ENCODE results near the gene PLEKHA7.
"Not testable (repeated sequence)": the region's sequence is repeated elsewhere in the genome, so short reads cannot be mapped to it uniquely, and the experiment has no call there.

The PLEKHA7 gene

GRCh38 chr11:17004486-17005148 is 9.6 kb downstream of the PLEKHA7 start:
- DNase-seq = no peak

- no peak for DNase-seq
Measured at GRCh38 chr11:17003426-17003825, 10.8 kb downstream of the PLEKHA7 start.

GRCh38 chr11:17002543-17002942 is 11.7 kb downstream of the PLEKHA7 start:
- DNase-seq = no peak

- no peak for DNase-seq
Measured at GRCh38 chr11:17001806-17002205, 12.4 kb downstream of the PLEKHA7 start.

- DNase-seq = no peak
Measured at GRCh38 chr11:17000987-17001386, 13.2 kb downstream of the PLEKHA7 start.

GRCh38 chr11:17000253-17000652 is 14.0 kb downstream of the PLEKHA7 start:
- DNase-seq = not testable (repeated sequence)

GRCh38 chr11:16999116-16999515 is 15.1 kb downstream of the PLEKHA7 start:
- no peak for DNase-seq

- DNase-seq = no peak
Measured at GRCh38 chr11:16997624-16998023, 16.6 kb downstream of the PLEKHA7 start.

GRCh38 chr11:16993495-16993894 is 20.7 kb downstream of the PLEKHA7 start:
- no peak for DNase-seq

GRCh38 chr11:16992846-16993245 is 21.4 kb downstream of the PLEKHA7 start:
- no peak for DNase-seq

GRCh38 chr11:16989554-16989953 is 24.7 kb downstream of the PLEKHA7 start:
- DNase-seq = no peak

- no peak for DNase-seq
Measured at GRCh38 chr11:16987205-16987568, 27.0 kb downstream of the PLEKHA7 start.

- DNase-seq = peak; percentile 67
Measured at GRCh38 chr11:16986434-16987204, 27.6 kb downstream of the PLEKHA7 start.

- DNase-seq = no peak
Measured at GRCh38 chr11:16985297-16985696, 28.9 kb downstream of the PLEKHA7 start.

- DNase-seq = no peak
Measured at GRCh38 chr11:16984229-16984628, 30.0 kb downstream of the PLEKHA7 start.

GRCh38 chr11:16982809-16983208 is 31.4 kb downstream of the PLEKHA7 start:
- no peak for DNase-seq

GRCh38 chr11:16982256-16982671 is 31.9 kb downstream of the PLEKHA7 start:
- DNase-seq = no peak

- DNase-seq = no peak
Measured at GRCh38 chr11:16981651-16982194, 32.5 kb downstream of the PLEKHA7 start.

GRCh38 chr11:16979703-16980622 is 34.3 kb downstream of the PLEKHA7 start:
- no peak for DNase-seq

- no peak for DNase-seq
Measured at GRCh38 chr11:16977994-16978315, 36.3 kb downstream of the PLEKHA7 start.

- no peak for DNase-seq
Measured at GRCh38 chr11:16977136-16977993, 36.8 kb downstream of the PLEKHA7 start.

- DNase-seq = no peak
Measured at GRCh38 chr11:16976379-16976778, 37.8 kb downstream of the PLEKHA7 start.

Data from CD4-positive, alpha-beta T cell treated with Interleukin-12 subunit alpha and Interleukin-12 subunit beta, for 1 hour (primary cell).